PC-9 (cell line): ENCODE results near the gene SCN1A.

Source experiments
- CTCF ChIP-seq: fragments of 200-600 bp; sonication (generic); conservative IDR thresholded peaks from 2 replicates; pipeline ENCODE4 v1.6.1; 2017; ENCODE audit warnings: mixed run types, antibody characterized with exemption, mild to moderate bottlenecking, moderate library complexity
- EZH2 ChIP-seq: fragments of 200-600 bp; sonication (generic); IDR thresholded peaks from 2 replicates; pipeline ENCODE4 v1.8.0; 2017; ENCODE audit warnings: antibody characterized with exemption, low read depth

- TF ChIP-seq CTCF (no peak), EZH2 (no peak)
Measured at GRCh38 chr2:165952085-165952484, 175.7 kb downstream of the SCN1A start.
